Smooth muscle cell (in vitro differentiated cells): ENCODE measurements around the gene FOXN4. TPM values are rescaled to one million over a fixed set of nuclear protein-coding genes. Genes with fewer than 3 reads are reported as not detected.

Experiments used
- DNase-seq: peaks from one replicate; lab custom pipeline; 2025; ENCODE audit not compliant: unreplicated experiment; lab: John Stamatoyannopoulos, UW
- H2AFZ ChIP-seq: fragments of 200-600 bp; sonication (generic); 2 replicates; pipeline ENCODE4 v1.6.0; 2016; ENCODE audit warnings: antibody characterized with exemption, low read depth, mild to moderate bottlenecking
- H3F3A ChIP-seq: fragments of 200-600 bp; sonication (generic); 2 replicates; pipeline ENCODE4 v1.6.0; 2017; ENCODE audit warnings: antibody characterized with exemption, low read depth
- H3K27ac ChIP-seq: fragments of 200-600 bp; sonication (generic); 2 replicates; pipeline ENCODE4 v1.5.1; 2016; ENCODE audit warnings: low read depth, mild to moderate bottlenecking
- H3K27me3 ChIP-seq: fragments of 200-600 bp; sonication (generic); 2 replicates; pipeline ENCODE4 v1.6.1; 2016; ENCODE audit warnings: low read depth, mild to moderate bottlenecking
- H3K36me3 ChIP-seq: fragments of 200-600 bp; sonication (generic); 2 replicates; pipeline ENCODE4 v1.5.1; 2016; ENCODE audit warnings: low read depth
- H3K4me1 ChIP-seq: fragments of 200-600 bp; sonication (generic); 2 replicates; pipeline ENCODE4 v1.5.1; 2016; ENCODE audit warnings: low read depth
- H3K4me2 ChIP-seq: fragments of 200-600 bp; sonication (generic); 2 replicates; pipeline ENCODE4 v1.6.0; 2016; ENCODE audit warnings: mild to moderate bottlenecking
- H3K4me3 ChIP-seq: fragments of 200-600 bp; sonication (generic); 2 replicates; pipeline ENCODE4 v1.5.1; 2016; ENCODE audit warnings: mild to moderate bottlenecking
- H3K79me2 ChIP-seq: fragments of 200-600 bp; sonication (generic); 2 replicates; pipeline ENCODE4 v1.6.0; 2016; ENCODE audit warnings: low read depth, mild to moderate bottlenecking
- H3K9ac ChIP-seq: fragments of 200-600 bp; sonication (generic); 2 replicates; pipeline ENCODE4 v1.6.0; 2016; ENCODE audit warnings: low read depth
- H3K9me3 ChIP-seq: fragments of 200-600 bp; sonication (generic); replicated peaks from 2 replicates; pipeline ENCODE4 v1.5.1; 2016; ENCODE audit warnings: low read depth
- H4K20me1 ChIP-seq: fragments of 200-600 bp; sonication (generic); 2 replicates; pipeline ENCODE4 v1.6.0; 2016; ENCODE audit warnings: low read depth
- WGBS: methylation state at CpG from one replicate; pipeline ENCODE4 v1.1.7; 2016; ENCODE audit warnings: low lambda C conversion rate; 5-methylcytosine and 5-hydroxymethylcytosine counted together
- polyA plus RNA-seq: library from polyadenylated mRNA; unstranded; fragments of >200 nt; fragmentation: Nextera tagmentation; extraction: Ambion mirVana; gene quantifications from 2 replicates; pipeline ENCODE4 v1.2.1, GENCODE V29; 2016
- total RNA-seq: library from RNA; depleted of rRNA; stranded (reverse); fragments of >200 nt; gene quantifications from 2 replicates; pipeline ENCODE4 v1.2.3, GENCODE V29; 2014
- TF ChIP-seq, protein P1 (sequence below): fragments of 200-600 bp; sonication (generic); IDR thresholded peaks from 2 replicates; pipeline ENCODE4 v1.5.1; 2017; ENCODE audit warnings: borderline replicate concordance, mild to moderate bottlenecking, antibody characterized with exemption; ENCODE audit not compliant: insufficient read depth, poor library complexity, severe bottlenecking

FOXN4 gene
- total and polyA plus RNA-seq, 2 experiments from 2014 or later, result not detected

DNA sequence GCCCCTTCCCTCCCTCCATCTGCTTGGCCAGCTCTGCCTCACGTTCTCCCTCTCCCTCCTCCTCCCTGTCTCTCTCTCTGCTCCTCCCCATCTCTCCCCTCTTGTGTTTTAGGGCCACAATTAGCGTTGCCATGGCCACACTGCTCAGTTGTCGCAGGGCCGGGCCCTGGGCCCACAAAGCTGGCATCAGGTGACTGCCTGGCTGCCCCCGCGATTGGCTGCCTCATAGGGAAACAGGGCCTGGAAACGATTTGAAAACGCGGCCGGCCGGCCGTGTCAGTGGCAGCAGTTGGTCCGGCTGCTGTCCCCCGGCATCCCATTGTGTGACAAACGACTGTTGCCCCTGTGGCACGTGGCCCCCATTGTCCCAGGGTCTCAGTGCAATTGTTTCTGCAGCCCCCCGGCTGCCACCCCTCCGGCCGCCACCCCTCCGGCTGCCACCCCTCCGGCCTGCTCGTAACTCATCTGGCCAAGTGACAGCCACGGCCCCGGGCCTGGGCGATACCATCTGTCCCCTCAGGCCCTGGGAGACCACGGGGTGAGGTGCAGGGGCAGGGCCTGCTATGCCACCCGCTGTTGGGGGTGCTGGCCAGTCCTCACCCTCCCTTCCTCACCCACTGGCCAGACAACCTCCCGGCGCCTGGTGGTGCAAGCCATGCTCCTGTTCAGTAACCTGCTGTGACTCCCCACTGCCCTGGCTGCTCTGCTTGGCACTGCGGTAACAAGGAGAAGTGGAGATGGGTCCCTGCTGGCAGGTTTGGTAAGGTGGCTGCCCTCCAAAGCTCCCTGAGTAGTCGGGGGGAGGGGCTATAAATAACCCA lies 17.4 kb downstream of the FOXN4 start:
- H2AFZ ChIP-seq, result peak overlapping the region; percentile 75
- TF ChIP-seq, protein P1, sequence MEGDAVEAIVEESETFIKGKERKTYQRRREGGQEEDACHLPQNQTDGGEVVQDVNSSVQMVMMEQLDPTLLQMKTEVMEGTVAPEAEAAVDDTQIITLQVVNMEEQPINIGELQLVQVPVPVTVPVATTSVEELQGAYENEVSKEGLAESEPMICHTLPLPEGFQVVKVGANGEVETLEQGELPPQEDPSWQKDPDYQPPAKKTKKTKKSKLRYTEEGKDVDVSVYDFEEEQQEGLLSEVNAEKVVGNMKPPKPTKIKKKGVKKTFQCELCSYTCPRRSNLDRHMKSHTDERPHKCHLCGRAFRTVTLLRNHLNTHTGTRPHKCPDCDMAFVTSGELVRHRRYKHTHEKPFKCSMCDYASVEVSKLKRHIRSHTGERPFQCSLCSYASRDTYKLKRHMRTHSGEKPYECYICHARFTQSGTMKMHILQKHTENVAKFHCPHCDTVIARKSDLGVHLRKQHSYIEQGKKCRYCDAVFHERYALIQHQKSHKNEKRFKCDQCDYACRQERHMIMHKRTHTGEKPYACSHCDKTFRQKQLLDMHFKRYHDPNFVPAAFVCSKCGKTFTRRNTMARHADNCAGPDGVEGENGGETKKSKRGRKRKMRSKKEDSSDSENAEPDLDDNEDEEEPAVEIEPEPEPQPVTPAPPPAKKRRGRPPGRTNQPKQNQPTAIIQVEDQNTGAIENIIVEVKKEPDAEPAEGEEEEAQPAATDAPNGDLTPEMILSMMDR, result no peak
- no peak overlapping the region for H3K4me3 ChIP-seq
- DNase-seq, result peak; percentile 7
- H3F3A ChIP-seq, result no peaks in the 10 kb centered on the region
- no peak overlapping the region for H3K9ac ChIP-seq
- H3K4me2 ChIP-seq, result peak overlapping the region; percentile 71
- 42% methylated on average over 30 of the region's 31 CpGs for WGBS
- H3K36me3 ChIP-seq, result no peaks in the 10 kb centered on the region
- H3K79me2 ChIP-seq, result no peaks in the 10 kb centered on the region
- no peaks in the 10 kb centered on the region for H3K9me3 ChIP-seq
- H4K20me1 ChIP-seq, result no peaks in the 10 kb centered on the region
- H3K27me3 ChIP-seq, result no peaks in the 10 kb centered on the region
- no peak overlapping the region for H3K27ac ChIP-seq
- peaks cover 10% of the 10 kb centered on the region for H3K4me1 ChIP-seq

DNA sequence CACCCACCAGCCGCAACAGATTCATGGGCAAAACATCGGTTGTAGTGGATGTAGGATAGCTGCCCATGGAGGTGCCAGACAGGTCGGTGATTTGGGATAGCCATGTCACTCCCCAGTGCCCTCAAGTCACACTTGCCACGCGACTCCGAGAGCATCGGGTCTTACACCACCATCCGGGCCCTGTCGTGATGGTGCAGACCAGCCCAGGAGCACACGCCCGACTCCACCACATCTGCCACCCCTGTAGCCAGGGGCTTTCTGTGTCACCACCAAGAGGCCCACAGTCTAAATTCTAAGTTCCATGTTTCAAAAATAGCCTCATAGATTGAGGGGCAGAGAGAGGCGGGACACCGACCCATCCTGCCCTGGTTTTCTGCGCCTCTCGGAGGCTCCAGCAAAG lies 18.0 kb downstream of the FOXN4 start:
- H2AFZ ChIP-seq, result peak overlapping the region; percentile 75
- H3K4me3 ChIP-seq, result no peak overlapping the region
- H3K27me3 ChIP-seq, result no peaks in the 10 kb centered on the region
- H3F3A ChIP-seq, result no peaks in the 10 kb centered on the region
- H3K9ac ChIP-seq, result no peak overlapping the region
- H3K4me2 ChIP-seq, result peak overlapping the region; percentile 71
- TF ChIP-seq, protein P1, result no peak
- no peaks in the 10 kb centered on the region for H3K79me2 ChIP-seq
- no peaks in the 10 kb centered on the region for H3K9me3 ChIP-seq
- no peak for DNase-seq
- H3K36me3 ChIP-seq, result no peaks in the 10 kb centered on the region
- peaks cover 10% of the 10 kb centered on the region for H3K4me1 ChIP-seq
- H3K27ac ChIP-seq, result no peak overlapping the region
- 84% methylated on average over 15 of the region's 15 CpGs for WGBS
- no peaks in the 10 kb centered on the region for H4K20me1 ChIP-seq

DNA sequence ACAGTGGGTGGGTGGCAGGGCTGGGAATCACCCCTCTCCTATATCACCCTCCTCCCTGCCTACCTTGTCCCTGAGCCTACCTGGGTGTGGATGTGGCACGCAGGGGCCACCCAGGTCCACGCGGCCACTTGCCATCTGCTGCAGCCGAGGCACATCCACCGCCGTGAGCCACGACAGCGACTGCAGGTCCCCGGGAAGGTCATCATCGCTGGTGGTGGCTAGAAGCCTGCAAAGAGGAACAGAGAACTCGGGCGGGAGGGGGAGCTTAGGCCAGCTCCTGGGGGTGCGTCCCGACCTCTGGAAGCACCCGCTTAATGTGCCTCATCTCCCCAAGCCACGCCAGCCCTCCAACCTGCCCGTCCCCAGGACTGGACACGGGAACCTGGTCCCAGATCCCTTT lies 19.0 kb downstream of the FOXN4 start:
- no peaks in the 10 kb centered on the region for H3K27me3 ChIP-seq
- no peaks in the 10 kb centered on the region for H4K20me1 ChIP-seq
- peaks cover 10% of the 10 kb centered on the region for H3K4me1 ChIP-seq
- no peaks in the 10 kb centered on the region for H3K79me2 ChIP-seq
- TF ChIP-seq, protein P1, result no peak
- H3K27ac ChIP-seq, result no peak overlapping the region
- no peak overlapping the region for H3K4me3 ChIP-seq
- H3F3A ChIP-seq, result no peaks in the 10 kb centered on the region
- H3K36me3 ChIP-seq, result no peaks in the 10 kb centered on the region
- H3K9ac ChIP-seq, result no peak overlapping the region
- no peak overlapping the region for H3K4me2 ChIP-seq
- WGBS, result 97% methylated on average over 18 of the region's 18 CpGs
- no peak overlapping the region for H2AFZ ChIP-seq
- H3K9me3 ChIP-seq, result no peaks in the 10 kb centered on the region
- DNase-seq, result no peak

DNA sequence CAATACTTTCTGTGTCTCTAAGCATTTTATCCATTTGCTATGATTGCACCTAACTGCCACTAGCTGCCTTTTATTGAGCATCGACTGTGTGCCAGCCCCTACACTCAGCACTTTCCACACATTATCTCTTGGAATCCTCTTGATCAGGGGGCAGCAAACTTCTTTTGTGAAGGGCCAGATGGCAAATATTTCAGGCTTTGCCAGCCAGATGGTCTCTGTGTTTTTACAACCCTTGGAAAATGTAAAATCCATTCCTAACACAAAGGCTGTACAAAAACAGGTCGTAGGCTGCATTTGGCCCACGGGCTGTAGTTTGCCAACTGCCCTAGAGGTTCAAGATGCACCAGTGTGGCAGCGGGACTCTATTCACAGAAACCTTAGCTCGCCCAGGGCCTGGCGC lies 19.5 kb downstream of the FOXN4 start:
- H3K27ac ChIP-seq, result no peak overlapping the region
- no peaks in the 10 kb centered on the region for H3F3A ChIP-seq
- 93% methylated on average over 6 of the region's 6 CpGs for WGBS
- H3K27me3 ChIP-seq, result no peaks in the 10 kb centered on the region
- no peak for DNase-seq
- H3K4me3 ChIP-seq, result no peak overlapping the region
- no peak overlapping the region for H3K4me2 ChIP-seq
- no peaks in the 10 kb centered on the region for H3K79me2 ChIP-seq
- no peaks in the 10 kb centered on the region for H3K36me3 ChIP-seq
- no peaks in the 10 kb centered on the region for H3K9me3 ChIP-seq
- peaks cover 10% of the 10 kb centered on the region for H3K4me1 ChIP-seq
- TF ChIP-seq, protein P1, result no peak
- H4K20me1 ChIP-seq, result no peaks in the 10 kb centered on the region
- H2AFZ ChIP-seq, result no peak overlapping the region
- no peak overlapping the region for H3K9ac ChIP-seq
